Ishikawa (cell line): ENCODE results near the gene CMPK1.

Experiments
- CEBPB ChIP-seq: IDR thresholded peaks from 2 replicates; pipeline ENCODE4 v1.6.1; 2012
- EP300 ChIP-seq: IDR thresholded peaks from 2 replicates; pipeline ENCODE4 v1.6.1; 2012; ENCODE audit warnings: borderline replicate concordance
- FOXM1 ChIP-seq: IDR thresholded peaks from 2 replicates; pipeline ENCODE4 v1.6.1; 2012; ENCODE audit warnings: low read depth, borderline replicate concordance
- MAX ChIP-seq: IDR thresholded peaks from 2 replicates; pipeline ENCODE4 v1.6.1; 2012
- RAD21 ChIP-seq: IDR thresholded peaks from 2 replicates; pipeline ENCODE4 v1.6.1; 2012; ENCODE audit warnings: low read depth
- TF ChIP-seq, protein P1 (sequence below): IDR thresholded peaks from 2 replicates; pipeline ENCODE4 v1.6.1; 2012; ENCODE audit warnings: low read depth, mild to moderate bottlenecking

- TF ChIP-seq, protein P1, sequence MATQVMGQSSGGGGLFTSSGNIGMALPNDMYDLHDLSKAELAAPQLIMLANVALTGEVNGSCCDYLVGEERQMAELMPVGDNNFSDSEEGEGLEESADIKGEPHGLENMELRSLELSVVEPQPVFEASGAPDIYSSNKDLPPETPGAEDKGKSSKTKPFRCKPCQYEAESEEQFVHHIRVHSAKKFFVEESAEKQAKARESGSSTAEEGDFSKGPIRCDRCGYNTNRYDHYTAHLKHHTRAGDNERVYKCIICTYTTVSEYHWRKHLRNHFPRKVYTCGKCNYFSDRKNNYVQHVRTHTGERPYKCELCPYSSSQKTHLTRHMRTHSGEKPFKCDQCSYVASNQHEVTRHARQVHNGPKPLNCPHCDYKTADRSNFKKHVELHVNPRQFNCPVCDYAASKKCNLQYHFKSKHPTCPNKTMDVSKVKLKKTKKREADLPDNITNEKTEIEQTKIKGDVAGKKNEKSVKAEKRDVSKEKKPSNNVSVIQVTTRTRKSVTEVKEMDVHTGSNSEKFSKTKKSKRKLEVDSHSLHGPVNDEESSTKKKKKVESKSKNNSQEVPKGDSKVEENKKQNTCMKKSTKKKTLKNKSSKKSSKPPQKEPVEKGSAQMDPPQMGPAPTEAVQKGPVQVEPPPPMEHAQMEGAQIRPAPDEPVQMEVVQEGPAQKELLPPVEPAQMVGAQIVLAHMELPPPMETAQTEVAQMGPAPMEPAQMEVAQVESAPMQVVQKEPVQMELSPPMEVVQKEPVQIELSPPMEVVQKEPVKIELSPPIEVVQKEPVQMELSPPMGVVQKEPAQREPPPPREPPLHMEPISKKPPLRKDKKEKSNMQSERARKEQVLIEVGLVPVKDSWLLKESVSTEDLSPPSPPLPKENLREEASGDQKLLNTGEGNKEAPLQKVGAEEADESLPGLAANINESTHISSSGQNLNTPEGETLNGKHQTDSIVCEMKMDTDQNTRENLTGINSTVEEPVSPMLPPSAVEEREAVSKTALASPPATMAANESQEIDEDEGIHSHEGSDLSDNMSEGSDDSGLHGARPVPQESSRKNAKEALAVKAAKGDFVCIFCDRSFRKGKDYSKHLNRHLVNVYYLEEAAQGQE, result no peak
- TF ChIP-seq FOXM1, result no peak
- TF ChIP-seq EP300, result no peak
- no peak for TF ChIP-seq CEBPB
- no peak for TF ChIP-seq MAX
- TF ChIP-seq RAD21, result no peak
Observed at GRCh38 chr1:47330212-47330611, 3.4 kb upstream of the CMPK1 start.
